Left kidney (tissue), 2 donors: ENCODE results near the gene GPRASP2. TPM values are rescaled to one million over a fixed set of nuclear protein-coding genes. Genes with fewer than 3 reads are reported as not detected.

ENCODE experiments used
- DNase-seq: peaks from one replicate; pipeline ENCODE4 v3.0.0-alpha.2; 2013
- polyA plus RNA-seq: library from polyadenylated mRNA; unstranded; fragments of 120-200 nt; gene quantifications from one replicate; pipeline ENCODE4 v1.2.1, GENCODE V29; 2013; ENCODE audit not compliant: insufficient read length

The GPRASP2 gene
- polyA plus RNA-seq, 1 donor = 41.7 TPM

DNA sequence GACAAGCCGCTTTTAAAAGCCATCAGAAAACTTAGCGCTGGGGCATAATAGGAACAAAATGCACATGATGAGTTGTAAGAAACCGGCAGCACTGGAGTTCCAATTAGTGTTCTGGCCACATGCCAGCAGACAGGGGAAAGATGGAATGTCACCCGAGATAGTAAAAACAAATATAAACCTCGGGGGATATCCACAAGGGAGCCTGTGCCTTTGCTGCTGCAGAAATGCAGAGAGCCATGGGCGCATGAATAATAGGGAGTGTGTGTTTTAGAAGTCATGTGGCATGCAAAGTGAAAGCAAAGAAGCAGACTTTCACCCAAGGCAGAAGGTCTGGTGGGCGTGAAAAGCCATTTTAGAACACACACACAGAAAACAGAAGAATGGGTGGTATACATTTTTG lies 27.4 kb downstream of the GPRASP2 start:
- DNase-seq = no peak

DNA sequence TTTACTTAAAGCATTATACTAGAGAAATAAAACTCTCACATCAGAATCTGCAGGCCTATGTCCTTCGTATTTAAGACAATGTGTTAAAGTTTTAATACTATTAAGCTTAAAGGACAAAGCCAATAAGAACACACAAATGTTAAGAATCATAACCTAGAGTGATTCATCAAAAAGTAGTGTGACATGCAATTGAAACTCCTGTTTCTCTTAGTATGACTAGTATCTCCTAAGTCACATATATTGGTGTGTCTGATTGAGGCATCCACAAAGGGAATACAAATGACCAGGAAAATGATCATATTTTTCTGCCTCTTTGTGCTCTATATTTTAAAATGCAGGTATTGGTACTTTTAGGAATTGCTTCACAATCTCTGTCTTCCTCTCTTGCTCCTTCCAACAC lies 32.1 kb downstream of the GPRASP2 start:
- no peak for DNase-seq

DNA sequence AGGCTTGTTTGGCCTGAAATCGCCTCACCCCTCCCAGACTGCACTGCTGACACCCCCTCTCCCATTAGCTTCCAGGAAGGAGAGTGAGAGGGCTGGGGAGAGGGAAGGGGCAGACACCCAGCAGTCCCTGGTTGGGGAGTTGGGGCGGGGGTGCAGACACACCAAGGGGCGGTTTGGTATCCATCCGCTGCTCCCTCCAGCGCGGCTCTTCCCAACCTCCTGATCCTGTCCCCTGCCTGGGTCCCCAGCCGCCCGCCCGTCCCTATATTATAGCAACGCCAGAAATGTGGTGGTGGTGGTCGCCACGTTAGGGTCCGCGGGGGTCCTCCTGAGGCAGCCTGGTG lies 33.2 kb downstream of the GPRASP2 start:
- DNase-seq = peak; percentile 6

DNA sequence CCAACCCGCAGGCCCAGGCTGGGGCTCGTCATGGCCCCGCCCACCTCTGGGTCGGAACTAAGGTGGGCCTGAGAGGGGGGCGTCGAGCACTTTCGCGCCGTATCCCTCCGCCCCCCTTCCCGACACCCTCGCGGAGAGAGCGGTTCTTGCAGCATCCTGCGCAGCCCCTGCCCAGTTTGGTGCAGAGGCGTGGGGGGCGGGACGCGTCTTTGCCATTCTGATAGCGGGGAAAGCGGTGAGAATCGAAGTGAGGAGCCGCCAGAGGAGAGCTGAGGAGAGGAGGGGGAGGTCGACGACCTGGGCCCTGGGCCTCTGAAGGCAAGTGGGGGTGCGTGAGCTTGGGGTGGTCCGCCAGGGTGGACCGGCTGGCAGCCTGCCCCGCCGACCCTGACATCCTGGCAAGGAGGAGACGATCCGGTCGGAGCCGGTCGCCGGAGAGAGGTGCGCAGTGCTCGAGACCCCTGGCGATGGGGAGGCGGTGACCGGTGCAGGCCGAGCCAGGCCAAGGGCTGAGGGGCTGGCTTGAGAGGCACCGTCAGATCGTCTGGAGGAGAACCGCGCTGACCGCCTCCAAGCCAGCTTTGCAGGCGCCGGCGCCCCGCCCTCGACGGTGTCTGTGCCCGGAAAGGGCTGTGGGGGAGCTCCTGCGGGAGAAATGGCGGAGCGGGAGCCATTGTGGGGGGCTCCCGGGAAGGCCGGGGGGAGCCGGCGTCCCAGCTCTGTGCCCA lies 33.8 kb downstream of the GPRASP2 start:
- peak; percentile 51 for DNase-seq

DNA sequence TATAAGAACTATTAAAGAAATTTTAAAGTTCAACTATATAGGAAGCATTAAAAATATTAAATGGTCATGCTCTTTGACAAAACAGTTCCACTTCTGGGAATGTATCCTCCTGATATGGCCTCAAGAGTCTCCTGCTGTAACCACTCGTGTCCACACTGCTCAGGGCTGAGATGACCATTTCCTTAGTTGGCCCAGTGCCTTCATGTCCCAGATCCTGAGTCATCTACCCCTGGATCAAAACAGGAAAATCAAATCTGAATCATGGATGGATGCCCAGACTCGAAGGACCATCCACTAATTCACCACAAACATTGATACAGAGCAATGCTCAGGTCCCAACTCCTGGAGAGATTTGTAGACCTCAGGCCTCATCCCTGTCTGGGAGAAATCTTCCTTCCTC lies 53.0 kb downstream of the GPRASP2 start:
- DNase-seq = no peak

DNA sequence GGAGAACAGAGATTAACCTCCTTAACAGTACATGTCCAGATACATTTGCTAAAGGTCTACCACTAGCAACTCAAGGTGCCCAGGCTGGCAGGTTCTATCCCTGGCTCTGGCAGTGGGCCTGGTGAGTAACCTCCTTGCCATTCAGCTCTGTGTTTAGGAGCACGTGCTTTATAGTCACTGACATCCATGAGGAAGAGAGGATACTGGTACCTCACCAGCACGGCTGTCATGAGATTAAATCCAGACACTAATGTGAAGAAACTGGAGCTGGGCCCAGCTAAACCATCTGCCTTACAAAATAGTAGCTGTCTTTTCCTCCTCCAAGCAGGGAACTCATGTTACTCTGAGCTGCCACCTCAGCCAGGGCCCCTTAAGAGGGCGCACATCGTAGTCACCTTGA lies 53.6 kb downstream of the GPRASP2 start:
- no peak for DNase-seq

- no peak for DNase-seq
These were observed 55.0 kb downstream of the GPRASP2 start for GRCh38 chrX:102767287-102767686.

Other genes with a start within 250 kb of the GPRASP2 start
- 2.4 TPM for gene TCP11X2, start 240.6 kb upstream of the GPRASP2 start, polyA plus RNA-seq
- gene TMSB15A, start 195.7 kb upstream of the GPRASP2 start, polyA plus RNA-seq = 80.4 TPM
- 15.9 TPM for gene ARMCX5, start 112.9 kb upstream of the GPRASP2 start, polyA plus RNA-seq
- gene GPRASP1, start 61.0 kb upstream of the GPRASP2 start, polyA plus RNA-seq = 18.2 TPM
- gene GPRASP3, start 8.3 kb downstream of the GPRASP2 start, polyA plus RNA-seq = 20.8 TPM
- gene RAB40AL, start 224.8 kb downstream of the GPRASP2 start, polyA plus RNA-seq = 0.15 TPM